Measurements from ENCODE around the gene CDH26.

GRCh38 chr20:59912609-59913008, 45.6 kb upstream of the CDH26 start:
- TF ChIP-seq CTCF (IDR thresholded peaks at IDR 0.05) (no peak), EP300 (IDR thresholded peaks at IDR 0.05) (no peak), POLR2A (IDR thresholded peaks at IDR 0.05) (no peak)

Data from ovary (tissue), 3 donors.